Adrenal gland (tissue), 5 donors: ENCODE measurements around the gene GLA.

ENCODE experiments used
- POLR2A ChIP-seq, 2 donors: fragments of 450-650 bp; IDR thresholded peaks; one replicate each; pipeline ENCODE4 v1.6.1; 2017; ENCODE audit warnings: antibody characterized with exemption in 2 of 2, mild to moderate bottlenecking in 2 of 2, moderate library complexity in 1 of 2
- TF ChIP-seq, protein P1 (sequence below), 6 experiments: fragments of 450-650 bp in 4 of 6; fragments of 200-600 bp in 2 of 6; sonication (generic) in 1 of 6; IDR thresholded peaks; 1 replicate in 5 of 6; 2 replicates in 1 of 6; pipeline versions ENCODE4 v1.5.1 to v1.8.0; 2016 to 2021; ENCODE audit warnings: antibody characterized with exemption in 6 of 6, mild to moderate bottlenecking in 2 of 6, moderate library complexity in 1 of 6
- donor health status: DM: no; HTN: no; CAD: no.

DNA sequence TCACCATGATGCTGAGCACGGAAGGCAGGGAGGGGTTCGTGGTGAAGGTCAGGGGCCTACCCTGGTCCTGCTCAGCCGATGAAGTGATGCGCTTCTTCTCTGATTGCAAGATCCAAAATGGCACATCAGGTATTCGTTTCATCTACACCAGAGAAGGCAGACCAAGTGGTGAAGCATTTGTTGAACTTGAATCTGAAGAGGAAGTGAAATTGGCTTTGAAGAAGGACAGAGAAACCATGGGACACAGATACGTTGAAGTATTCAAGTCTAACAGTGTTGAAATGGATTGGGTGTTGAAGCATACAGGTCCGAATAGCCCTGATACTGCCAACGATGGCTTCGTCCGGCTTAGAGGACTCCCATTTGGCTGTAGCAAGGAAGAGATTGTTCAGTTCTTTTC is 4.3 kb upstream of the GLA start:
- TF ChIP-seq, protein P1, sequence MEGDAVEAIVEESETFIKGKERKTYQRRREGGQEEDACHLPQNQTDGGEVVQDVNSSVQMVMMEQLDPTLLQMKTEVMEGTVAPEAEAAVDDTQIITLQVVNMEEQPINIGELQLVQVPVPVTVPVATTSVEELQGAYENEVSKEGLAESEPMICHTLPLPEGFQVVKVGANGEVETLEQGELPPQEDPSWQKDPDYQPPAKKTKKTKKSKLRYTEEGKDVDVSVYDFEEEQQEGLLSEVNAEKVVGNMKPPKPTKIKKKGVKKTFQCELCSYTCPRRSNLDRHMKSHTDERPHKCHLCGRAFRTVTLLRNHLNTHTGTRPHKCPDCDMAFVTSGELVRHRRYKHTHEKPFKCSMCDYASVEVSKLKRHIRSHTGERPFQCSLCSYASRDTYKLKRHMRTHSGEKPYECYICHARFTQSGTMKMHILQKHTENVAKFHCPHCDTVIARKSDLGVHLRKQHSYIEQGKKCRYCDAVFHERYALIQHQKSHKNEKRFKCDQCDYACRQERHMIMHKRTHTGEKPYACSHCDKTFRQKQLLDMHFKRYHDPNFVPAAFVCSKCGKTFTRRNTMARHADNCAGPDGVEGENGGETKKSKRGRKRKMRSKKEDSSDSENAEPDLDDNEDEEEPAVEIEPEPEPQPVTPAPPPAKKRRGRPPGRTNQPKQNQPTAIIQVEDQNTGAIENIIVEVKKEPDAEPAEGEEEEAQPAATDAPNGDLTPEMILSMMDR (IDR thresholded peaks at IDR 0.05), result no peak
- TF ChIP-seq POLR2A (IDR thresholded peaks at IDR 0.05), result no peak
